Astrocyte of the cerebellum (primary cell): Measurements from ENCODE around the gene CYB5R4.
"Not testable (repeated sequence)": the region's sequence is repeated elsewhere in the genome, so short reads cannot be mapped to it uniquely, and the experiment has no call there.

Experiments
- DNase-seq: peaks from one replicate; pipeline ENCODE4 v3.0.0-alpha.2; 2011; ENCODE audit warnings: low read depth
- H3K4me3 ChIP-seq: 2 replicates; pipeline ENCODE4 v1.5.1; 2011; ENCODE audit warnings: mild to moderate bottlenecking, low read depth, low read length, moderate library complexity
- in situ Hi-C: cut with HindIII; loops from 2 replicates; pipeline ENCODE4 v1.10.0; 2017; ENCODE audit warnings: low sequenced_read_pairs
- TF ChIP-seq, protein P1 (sequence below): IDR thresholded peaks from 2 replicates; pipeline ENCODE4 v1.5.1; 2012; ENCODE audit warnings: low read length, low read depth, moderate library complexity, mild to moderate bottlenecking; ENCODE audit errors: missing control alignments

The CYB5R4 gene

DNA sequence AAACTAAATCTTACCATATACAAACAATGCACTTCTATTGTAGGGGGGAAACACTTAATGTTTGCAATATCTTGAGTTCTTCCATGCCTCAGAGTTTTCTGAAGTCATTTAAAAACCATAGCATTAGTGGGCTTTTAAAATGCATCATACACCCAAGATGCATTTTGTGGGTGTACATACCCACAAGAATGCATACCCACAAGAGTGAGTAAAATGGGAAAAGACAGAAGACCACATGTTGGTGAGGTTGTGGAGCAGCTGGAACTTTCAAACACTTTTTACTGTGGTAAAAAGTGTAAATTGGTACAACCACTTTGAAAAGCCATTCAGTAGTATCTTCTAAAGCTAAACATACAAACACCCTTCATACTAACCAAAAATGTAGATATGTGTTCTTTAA is 57.5 kb downstream of the CYB5R4 start:
- in situ Hi-C loops: no loop called here
- no peak overlapping the region for H3K4me3 ChIP-seq
- no peak for DNase-seq
- TF ChIP-seq, protein P1, sequence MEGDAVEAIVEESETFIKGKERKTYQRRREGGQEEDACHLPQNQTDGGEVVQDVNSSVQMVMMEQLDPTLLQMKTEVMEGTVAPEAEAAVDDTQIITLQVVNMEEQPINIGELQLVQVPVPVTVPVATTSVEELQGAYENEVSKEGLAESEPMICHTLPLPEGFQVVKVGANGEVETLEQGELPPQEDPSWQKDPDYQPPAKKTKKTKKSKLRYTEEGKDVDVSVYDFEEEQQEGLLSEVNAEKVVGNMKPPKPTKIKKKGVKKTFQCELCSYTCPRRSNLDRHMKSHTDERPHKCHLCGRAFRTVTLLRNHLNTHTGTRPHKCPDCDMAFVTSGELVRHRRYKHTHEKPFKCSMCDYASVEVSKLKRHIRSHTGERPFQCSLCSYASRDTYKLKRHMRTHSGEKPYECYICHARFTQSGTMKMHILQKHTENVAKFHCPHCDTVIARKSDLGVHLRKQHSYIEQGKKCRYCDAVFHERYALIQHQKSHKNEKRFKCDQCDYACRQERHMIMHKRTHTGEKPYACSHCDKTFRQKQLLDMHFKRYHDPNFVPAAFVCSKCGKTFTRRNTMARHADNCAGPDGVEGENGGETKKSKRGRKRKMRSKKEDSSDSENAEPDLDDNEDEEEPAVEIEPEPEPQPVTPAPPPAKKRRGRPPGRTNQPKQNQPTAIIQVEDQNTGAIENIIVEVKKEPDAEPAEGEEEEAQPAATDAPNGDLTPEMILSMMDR: no peak

DNA sequence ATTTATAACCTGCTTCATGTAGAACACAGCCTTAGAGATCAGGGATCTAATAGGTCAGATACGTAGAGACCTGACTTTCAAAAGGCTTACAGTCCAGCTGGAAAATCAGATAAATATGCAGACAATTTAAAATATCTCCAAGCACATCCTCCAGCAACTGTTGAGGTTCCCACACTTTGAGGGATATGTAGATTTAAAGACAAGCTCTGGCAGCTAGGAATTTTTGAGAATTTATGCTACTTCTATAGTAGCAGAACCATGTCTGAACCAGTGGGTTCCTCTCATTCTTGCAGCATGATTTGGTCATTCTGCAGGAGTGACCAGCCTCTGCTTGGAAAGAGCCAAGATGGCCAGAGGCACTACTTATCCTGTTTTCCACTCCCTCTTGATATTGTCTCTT is 60.5 kb downstream of the CYB5R4 start:
- in situ Hi-C loops: no loop called here
- no peak for DNase-seq
- TF ChIP-seq, protein P1: no peak
- no peak overlapping the region for H3K4me3 ChIP-seq

- DNase-seq: no peak
- in situ Hi-C loops: no loop called here
- H3K4me3 ChIP-seq: no peak overlapping the region
- TF ChIP-seq, protein P1: no peak
These were observed 61.8 kb downstream of the CYB5R4 start for GRCh38 chr6:83921315-83921714.

- TF ChIP-seq, protein P1: no peak
- no peak for DNase-seq
- in situ Hi-C loops: no loop called here
- H3K4me3 ChIP-seq: no peak overlapping the region
These were observed 68.0 kb downstream of the CYB5R4 start for GRCh38 chr6:83927470-83927869.

DNA sequence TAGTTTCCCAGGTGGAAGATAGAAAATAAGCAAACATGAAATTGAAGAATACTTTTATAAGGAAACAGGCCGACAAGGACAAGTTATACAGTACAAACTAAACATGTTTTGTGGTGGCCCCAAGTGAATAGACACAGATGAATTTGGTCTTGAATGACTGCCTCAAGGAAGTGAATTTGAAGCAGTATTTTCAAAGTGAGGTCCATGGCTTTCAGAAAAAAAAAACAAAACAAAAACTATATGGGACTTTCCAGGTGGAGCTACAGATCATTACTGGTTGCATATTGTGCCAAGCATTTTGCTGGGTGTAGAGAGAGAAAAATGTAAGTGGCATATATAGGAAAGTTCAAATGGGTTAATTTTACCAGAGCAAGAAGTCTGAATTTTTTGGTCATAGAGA is 68.8 kb downstream of the CYB5R4 start:
- in situ Hi-C loops: no loop called here
- TF ChIP-seq, protein P1: no peak
- no peak for DNase-seq
- no peak overlapping the region for H3K4me3 ChIP-seq

GRCh38 chr6:83946201-83946833 is 86.8 kb downstream of the CYB5R4 start:
- H3K4me3 ChIP-seq, in situ Hi-C loops, DNase-seq: not testable (repeated sequence)

GRCh38 chr6:83947983-83948382 is 88.5 kb downstream of the CYB5R4 start:
- in situ Hi-C loops: not testable (repeated sequence)

GRCh38 chr6:83948851-83949250 is 89.4 kb downstream of the CYB5R4 start:
- in situ Hi-C loops: no loop called here
- H3K4me3 ChIP-seq: no peak overlapping the region
- TF ChIP-seq, protein P1: no peak
- no peak for DNase-seq

More at GRCh38 chr6:83947983-83948382, 88.5 kb downstream of the CYB5R4 start:
- not testable (repeated sequence) for DNase-seq, H3K4me3 ChIP-seq

- DNase-seq, in situ Hi-C loops, H3K4me3 ChIP-seq: not testable (repeated sequence)
These were observed 91.9 kb downstream of the CYB5R4 start for GRCh38 chr6:83951423-83951822.
